ENCODE results near the gene GORASP2.

The GORASP2 gene

DNA sequence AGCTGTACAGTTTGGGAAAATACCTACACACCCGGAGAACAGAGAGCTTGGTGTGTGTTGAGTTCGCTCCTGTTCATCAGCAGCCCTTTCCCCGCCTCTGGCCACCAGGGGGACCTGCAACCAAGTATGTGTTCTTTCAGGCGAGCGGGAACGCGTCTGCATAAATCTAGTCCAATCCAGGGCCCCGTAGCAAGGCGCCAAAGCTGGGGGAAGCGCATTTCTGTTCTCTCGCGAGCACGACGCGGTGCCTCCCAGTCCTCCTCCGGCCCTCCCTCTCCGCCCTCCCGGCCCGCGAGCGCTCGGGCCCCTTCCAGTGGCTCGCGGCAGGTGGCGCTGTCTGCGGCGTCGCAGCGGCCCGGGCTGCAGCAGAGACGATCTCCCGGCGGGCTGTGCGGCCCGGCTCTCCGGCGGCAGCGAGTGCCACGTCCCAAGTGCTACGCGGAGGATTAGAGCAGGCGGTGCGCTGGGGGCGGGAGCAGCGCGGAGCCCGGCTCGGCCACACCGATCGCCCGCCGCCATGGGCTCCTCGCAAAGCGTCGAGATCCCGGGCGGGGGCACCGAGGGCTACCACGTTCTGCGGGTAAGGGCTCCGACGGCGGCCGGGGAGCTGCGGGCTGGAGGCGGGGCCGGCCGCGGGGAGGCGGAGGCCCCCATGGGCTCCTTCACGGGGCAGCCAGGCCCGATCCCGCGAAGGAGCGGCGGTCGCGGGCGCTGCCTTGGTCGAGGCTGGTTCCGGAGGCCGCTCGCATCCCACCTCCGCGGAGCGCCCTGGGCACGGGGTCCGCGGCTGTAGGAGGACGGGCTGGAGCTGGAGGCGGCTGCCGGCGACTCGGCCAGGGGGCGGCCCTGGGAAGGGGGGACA is at the start of gene GORASP2:
GORASP2 (plus strand) TSS at position 430 of the 862 bp plus-strand sequence; CDS start at position 518, 88 bp downstream.
- peak within 1 kb of the TSS; percentile 90 for H3K27ac ChIP-seq
- TF ChIP-seq EZH2 (IDR thresholded peaks at IDR 0.05) (no peak), FOXP2 (optimal IDR thresholded peaks at IDR 0.05; ENCODE audit: control extremely low read depth, extremely low read length, insufficient read depth) (no peak), POLR2AphosphoS5 (IDR thresholded peaks at IDR 0.05; ENCODE audit: borderline replicate concordance, low read depth, low read length) (peak; percentile 83)
- DNase-seq (ENCODE audit: low read depth, low spot score), result peak; percentile 98
- peak within 1 kb of the TSS; percentile 82 for H3K4me3 ChIP-seq
- no peaks in the 10 kb centered on the region for H3K9me3 ChIP-seq (ENCODE audit: low read depth, low read length)
- H3K9ac ChIP-seq (ENCODE audit: insufficient read length), result peak within 1 kb of the TSS; percentile 95
- 0 out of 2 replicates have a peak, but pooled peaks cover 8% of the 10 kb centered on the region for H3K36me3 ChIP-seq (ENCODE audit: insufficient read depth, low read length)

DNA sequence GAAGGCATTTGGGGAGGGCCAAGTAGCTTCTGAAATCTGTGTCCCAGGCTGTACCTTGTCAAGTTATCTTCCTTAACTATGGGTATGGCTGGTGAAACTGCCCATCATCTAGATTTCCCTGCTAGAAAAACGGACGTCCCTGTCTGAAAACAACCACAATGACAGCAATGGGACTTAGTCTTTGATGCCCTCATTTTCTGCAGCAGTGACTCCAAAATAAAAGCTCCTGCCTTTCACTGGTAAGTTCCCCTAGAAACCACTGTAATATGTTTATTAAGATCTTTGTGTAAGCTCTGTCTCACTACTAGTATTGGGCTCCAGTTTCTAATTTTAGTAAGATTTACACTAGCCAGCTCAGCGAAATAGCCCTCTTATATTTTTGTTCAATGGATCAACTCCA is 47.2 kb upstream of the GORASP2 start:
- H3K27ac ChIP-seq, result no peak overlapping the region
- no peak overlapping the region for H3K9ac ChIP-seq (ENCODE audit: insufficient read length)
- H3K4me3 ChIP-seq, result no peak overlapping the region
- TF ChIP-seq POLR2AphosphoS5 (IDR thresholded peaks at IDR 0.05; ENCODE audit: borderline replicate concordance, low read depth, low read length) (no peak), EZH2 (IDR thresholded peaks at IDR 0.05) (no peak), FOXP2 (optimal IDR thresholded peaks at IDR 0.05; ENCODE audit: control extremely low read depth, extremely low read length, insufficient read depth) (no peak)
- DNase-seq (ENCODE audit: low read depth, low spot score), result no peak
- H3K36me3 ChIP-seq (ENCODE audit: insufficient read depth, low read length), result no peaks in the 10 kb centered on the region
- no peaks in the 10 kb centered on the region for H3K9me3 ChIP-seq (ENCODE audit: low read depth, low read length)

DNA sequence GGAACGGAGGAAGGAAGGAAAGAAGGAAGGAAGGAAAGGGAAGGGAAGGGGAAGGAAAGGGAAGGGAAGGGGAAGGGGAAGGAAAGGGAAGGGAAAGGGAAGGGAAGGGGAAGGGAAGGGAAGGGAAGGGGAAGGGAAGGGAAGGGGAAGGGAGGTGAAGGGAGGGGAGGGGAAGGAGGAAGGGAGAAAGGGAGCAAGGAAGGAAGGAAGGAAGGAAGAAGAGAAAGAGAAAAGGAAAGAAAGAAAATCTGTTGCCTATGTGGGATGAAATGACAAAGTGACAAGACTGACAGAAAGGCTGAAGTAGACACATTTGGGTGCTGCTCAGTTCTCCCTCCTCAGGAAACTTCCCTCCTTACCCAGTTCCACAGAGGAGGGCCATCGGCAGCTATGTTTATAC is 46.3 kb upstream of the GORASP2 start:
- H3K9ac ChIP-seq (ENCODE audit: insufficient read length), result no peak overlapping the region
- TF ChIP-seq EZH2 (IDR thresholded peaks at IDR 0.05) (no peak), POLR2AphosphoS5 (IDR thresholded peaks at IDR 0.05; ENCODE audit: borderline replicate concordance, low read depth, low read length) (no peak), FOXP2 (optimal IDR thresholded peaks at IDR 0.05; ENCODE audit: control extremely low read depth, extremely low read length, insufficient read depth) (no peak)
- H3K4me3 ChIP-seq, result no peak overlapping the region
- H3K9me3 ChIP-seq (ENCODE audit: low read depth, low read length), result no peaks in the 10 kb centered on the region
- H3K36me3 ChIP-seq (ENCODE audit: insufficient read depth, low read length), result no peaks in the 10 kb centered on the region
- no peak overlapping the region for H3K27ac ChIP-seq
- DNase-seq (ENCODE audit: low read depth, low spot score), result no peak

DNA sequence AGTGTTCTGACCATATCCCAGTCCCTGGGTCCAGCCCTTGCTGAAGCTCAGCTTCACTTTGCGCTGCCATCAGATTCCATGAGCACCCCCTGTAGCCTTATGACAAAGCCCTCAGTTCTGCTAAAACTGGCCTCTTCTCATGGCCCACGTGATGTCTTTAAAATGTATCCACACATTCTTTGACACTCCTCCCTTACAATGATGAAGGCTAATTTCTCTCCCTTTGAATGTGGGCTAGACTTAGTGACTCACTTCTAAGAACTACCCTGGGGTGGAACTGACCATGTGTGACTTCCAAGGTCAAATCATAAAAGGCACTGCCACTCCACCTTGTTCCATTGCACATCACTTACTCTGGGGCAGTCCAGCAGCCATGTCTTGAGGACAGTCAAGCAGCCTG is 45.4 kb upstream of the GORASP2 start:
- no peak overlapping the region for H3K27ac ChIP-seq
- TF ChIP-seq FOXP2 (optimal IDR thresholded peaks at IDR 0.05; ENCODE audit: control extremely low read depth, extremely low read length, insufficient read depth), result no peak
- TF ChIP-seq EZH2 (IDR thresholded peaks at IDR 0.05), result no peak
- no peak for TF ChIP-seq POLR2AphosphoS5 (IDR thresholded peaks at IDR 0.05; ENCODE audit: borderline replicate concordance, low read depth, low read length)
- DNase-seq (ENCODE audit: low read depth, low spot score), result no peak

DNA sequence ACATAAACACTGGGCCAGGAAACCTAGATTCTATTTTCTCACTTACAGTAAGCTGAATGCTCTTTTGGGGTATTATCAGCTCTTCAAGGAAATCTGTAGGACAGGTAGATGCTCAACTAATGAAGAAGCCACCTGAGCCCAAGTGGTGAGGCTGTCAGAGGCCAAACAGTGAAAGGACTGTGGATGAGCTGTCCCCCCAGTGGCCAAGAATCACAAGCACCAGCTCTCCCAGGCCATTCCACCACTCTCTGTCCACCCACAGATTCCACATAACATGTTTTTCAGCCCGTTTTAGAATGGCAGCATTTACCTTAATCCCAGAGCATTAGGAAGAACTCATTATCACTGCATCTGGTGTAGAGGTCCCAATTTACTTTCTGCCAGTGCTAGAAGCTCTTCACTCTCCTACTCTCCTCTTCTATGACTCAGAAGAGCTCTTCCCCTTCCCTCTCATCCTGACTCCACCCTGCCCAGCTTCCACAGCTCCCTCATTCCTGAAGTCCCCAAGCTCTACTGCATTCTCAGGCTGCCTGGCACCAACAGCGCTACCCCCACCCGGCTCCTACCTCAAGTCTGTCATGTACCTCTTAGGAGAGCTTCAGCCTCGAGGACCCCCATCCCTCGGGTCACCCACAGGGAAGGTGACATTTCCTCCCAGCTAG is 43.8 kb upstream of the GORASP2 start:
- Histone ChIP-seq H3K4me3 (no peak overlapping the region), H3K9ac (ENCODE audit: insufficient read length) (no peak overlapping the region), H3K36me3 (ENCODE audit: insufficient read depth, low read length) (no peaks in the 10 kb centered on the region), H3K27ac (no peak overlapping the region), H3K9me3 (ENCODE audit: low read depth, low read length) (no peaks in the 10 kb centered on the region)
- no peak for DNase-seq (ENCODE audit: low read depth, low spot score)
- TF ChIP-seq EZH2 (IDR thresholded peaks at IDR 0.05) (no peak), FOXP2 (optimal IDR thresholded peaks at IDR 0.05; ENCODE audit: control extremely low read depth, extremely low read length, insufficient read depth) (no peak), POLR2AphosphoS5 (IDR thresholded peaks at IDR 0.05; ENCODE audit: borderline replicate concordance, low read depth, low read length) (no peak)

More for the DNA sequence above, 45.4 kb upstream of the GORASP2 start:
- H3K9ac ChIP-seq (ENCODE audit: insufficient read length), result no peak overlapping the region
- no peaks in the 10 kb centered on the region for H3K9me3 ChIP-seq (ENCODE audit: low read depth, low read length)
- H3K4me3 ChIP-seq, result no peak overlapping the region
- no peaks in the 10 kb centered on the region for H3K36me3 ChIP-seq (ENCODE audit: insufficient read depth, low read length)

DNA sequence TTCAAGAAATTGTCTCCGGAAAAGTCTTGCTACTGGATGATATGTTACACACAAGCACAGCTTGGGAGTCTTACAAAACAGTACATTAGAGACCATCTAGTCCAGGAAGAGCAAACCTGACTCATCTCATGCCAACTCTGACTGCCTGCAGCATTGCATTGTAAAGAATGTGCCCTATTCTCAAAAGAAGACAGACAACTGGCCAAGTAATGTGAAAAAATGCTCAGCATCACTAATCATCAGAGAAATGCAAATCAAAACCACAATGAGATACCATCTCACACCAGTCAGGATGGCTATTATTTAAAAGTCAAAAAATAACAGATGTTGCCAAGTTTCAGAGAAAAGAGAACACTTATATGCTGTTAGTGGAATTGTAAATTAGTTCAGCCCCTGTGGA is 42.7 kb upstream of the GORASP2 start:
- TF ChIP-seq FOXP2 (optimal IDR thresholded peaks at IDR 0.05; ENCODE audit: control extremely low read depth, extremely low read length, insufficient read depth), result no peak
- TF ChIP-seq EZH2 (IDR thresholded peaks at IDR 0.05), result no peak
- no peak for TF ChIP-seq POLR2AphosphoS5 (IDR thresholded peaks at IDR 0.05; ENCODE audit: borderline replicate concordance, low read depth, low read length)
- DNase-seq (ENCODE audit: low read depth, low spot score), result no peak
- no peaks in the 10 kb centered on the region for H3K9me3 ChIP-seq (ENCODE audit: low read depth, low read length)
- H3K4me3 ChIP-seq, result no peak overlapping the region
- H3K9ac ChIP-seq (ENCODE audit: insufficient read length), result no peak overlapping the region
- H3K27ac ChIP-seq, result no peak overlapping the region
- no peaks in the 10 kb centered on the region for H3K36me3 ChIP-seq (ENCODE audit: insufficient read depth, low read length)

DNA sequence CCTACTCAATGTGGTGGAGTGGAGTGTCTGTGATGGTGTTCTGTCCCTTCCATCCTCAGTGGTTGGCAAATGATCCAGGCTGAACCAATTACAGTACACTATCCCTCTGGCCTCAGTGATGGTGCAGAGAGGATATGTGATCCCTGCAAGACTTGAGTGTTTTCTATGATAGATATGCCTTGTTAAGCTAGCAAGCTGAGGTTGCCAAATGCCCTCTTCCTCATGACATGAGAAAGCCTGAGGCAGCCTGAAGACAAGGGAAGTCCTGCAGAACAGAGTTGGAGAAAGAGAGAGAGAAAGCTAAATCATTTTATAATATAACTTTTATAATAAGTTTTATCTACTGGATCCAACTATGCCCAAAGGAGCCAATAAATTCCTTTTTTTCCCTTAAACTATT is 41.6 kb upstream of the GORASP2 start:
- Histone ChIP-seq H3K9ac (ENCODE audit: insufficient read length) (no peak overlapping the region), H3K4me3 (no peak overlapping the region), H3K36me3 (ENCODE audit: insufficient read depth, low read length) (no peaks in the 10 kb centered on the region), H3K9me3 (ENCODE audit: low read depth, low read length) (no peaks in the 10 kb centered on the region), H3K27ac (no peak overlapping the region)
- TF ChIP-seq POLR2AphosphoS5 (IDR thresholded peaks at IDR 0.05; ENCODE audit: borderline replicate concordance, low read depth, low read length), result no peak
- no peak for TF ChIP-seq FOXP2 (optimal IDR thresholded peaks at IDR 0.05; ENCODE audit: control extremely low read depth, extremely low read length, insufficient read depth)
- no peak for TF ChIP-seq EZH2 (IDR thresholded peaks at IDR 0.05)
- no peak for DNase-seq (ENCODE audit: low read depth, low spot score)

DNA sequence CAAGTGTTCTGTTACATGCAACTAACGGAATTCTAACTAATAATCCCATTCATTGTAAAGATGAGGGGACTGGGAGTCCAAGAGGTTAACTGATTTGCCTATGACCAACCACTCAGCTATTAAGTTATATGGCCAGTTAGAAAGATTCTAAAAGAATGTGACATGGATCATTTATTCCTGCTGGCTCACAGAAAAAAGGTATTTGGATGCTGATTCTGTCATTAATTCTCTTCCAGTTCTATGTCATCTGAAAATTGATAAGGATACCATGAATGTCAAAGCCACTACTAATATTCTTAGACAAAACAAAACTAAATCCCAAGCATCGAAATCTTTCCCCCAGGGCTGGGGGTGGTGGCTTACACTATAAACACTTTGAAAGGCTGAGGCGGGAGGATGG is 41.2 kb upstream of the GORASP2 start:
- TF ChIP-seq FOXP2 (optimal IDR thresholded peaks at IDR 0.05; ENCODE audit: control extremely low read depth, extremely low read length, insufficient read depth) (no peak), POLR2AphosphoS5 (IDR thresholded peaks at IDR 0.05; ENCODE audit: borderline replicate concordance, low read depth, low read length) (no peak), EZH2 (IDR thresholded peaks at IDR 0.05) (no peak)
- no peak overlapping the region for H3K27ac ChIP-seq
- no peaks in the 10 kb centered on the region for H3K36me3 ChIP-seq (ENCODE audit: insufficient read depth, low read length)
- no peak overlapping the region for H3K4me3 ChIP-seq
- no peaks in the 10 kb centered on the region for H3K9me3 ChIP-seq (ENCODE audit: low read depth, low read length)
- H3K9ac ChIP-seq (ENCODE audit: insufficient read length), result no peak overlapping the region
- no peak for DNase-seq (ENCODE audit: low read depth, low spot score)
